HG02588 (cell line): ENCODE results near the gene CPLANE2.
A peak's percentile ranks its signal among the peaks of the same experiment; 100 is the strongest.
"Not testable (repeated sequence)": the region's sequence is repeated elsewhere in the genome, so short reads cannot be mapped to it uniquely, and the experiment has no call there.

ENCODE experiments used
- ATAC-seq: cut with Tn5 transposase; IDR thresholded peaks from one replicate; pipeline ENCODE4 v1.9.1; 2021; ENCODE audit warnings: mild to moderate bottlenecking, moderate library complexity; ENCODE audit not compliant: unreplicated experiment

The CPLANE2 gene

DNA sequence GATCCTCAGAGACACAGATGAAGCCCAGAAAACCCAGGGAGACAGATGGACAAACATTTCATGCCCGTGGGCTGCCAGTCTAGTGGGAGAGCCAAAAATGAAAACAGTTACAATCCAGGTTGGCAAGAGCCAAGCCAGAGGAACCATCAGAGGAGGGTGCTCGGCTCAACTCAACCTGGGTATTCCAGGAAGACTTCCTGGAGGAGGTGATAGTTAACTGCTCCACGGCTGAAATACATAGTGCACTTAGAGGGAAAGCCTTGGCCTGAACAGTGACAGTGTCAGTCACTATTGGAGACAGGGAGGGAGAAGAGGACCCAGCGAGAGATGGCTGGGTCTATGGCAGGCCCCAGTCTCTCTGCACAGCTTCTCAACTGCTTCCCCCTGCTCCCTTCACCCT, 26.4 kb downstream of the CPLANE2 start:
- no peak for ATAC-seq

DNA sequence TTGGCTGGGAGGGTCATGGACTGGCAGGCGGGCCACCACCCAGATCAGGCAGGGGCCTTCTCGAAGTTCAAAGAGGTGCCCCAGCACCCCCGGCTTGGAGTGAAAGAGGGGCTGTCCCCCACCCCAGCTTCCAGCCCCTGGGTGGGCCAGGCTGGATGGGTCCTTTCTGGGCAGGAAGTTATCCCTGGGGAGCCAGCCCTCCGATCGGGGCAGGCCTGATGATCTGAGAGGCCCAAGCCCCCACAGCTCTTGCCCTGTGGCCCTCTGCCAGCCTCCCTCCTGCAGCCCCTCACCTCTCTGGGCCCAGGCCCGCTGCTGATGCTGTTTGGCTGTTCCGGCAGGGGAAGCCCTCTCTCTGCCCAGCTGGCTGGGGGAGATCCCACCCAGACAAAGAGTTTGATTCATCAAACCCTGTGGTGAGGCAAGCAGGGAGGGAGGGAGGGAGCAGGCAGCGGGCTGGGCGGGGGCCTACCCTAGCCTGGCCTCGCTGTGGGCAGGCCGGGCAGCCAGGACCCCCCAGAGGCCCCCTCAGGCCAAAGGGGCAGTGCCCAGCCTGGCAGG, 27.1 kb downstream of the CPLANE2 start:
- ATAC-seq, result no peak

DNA sequence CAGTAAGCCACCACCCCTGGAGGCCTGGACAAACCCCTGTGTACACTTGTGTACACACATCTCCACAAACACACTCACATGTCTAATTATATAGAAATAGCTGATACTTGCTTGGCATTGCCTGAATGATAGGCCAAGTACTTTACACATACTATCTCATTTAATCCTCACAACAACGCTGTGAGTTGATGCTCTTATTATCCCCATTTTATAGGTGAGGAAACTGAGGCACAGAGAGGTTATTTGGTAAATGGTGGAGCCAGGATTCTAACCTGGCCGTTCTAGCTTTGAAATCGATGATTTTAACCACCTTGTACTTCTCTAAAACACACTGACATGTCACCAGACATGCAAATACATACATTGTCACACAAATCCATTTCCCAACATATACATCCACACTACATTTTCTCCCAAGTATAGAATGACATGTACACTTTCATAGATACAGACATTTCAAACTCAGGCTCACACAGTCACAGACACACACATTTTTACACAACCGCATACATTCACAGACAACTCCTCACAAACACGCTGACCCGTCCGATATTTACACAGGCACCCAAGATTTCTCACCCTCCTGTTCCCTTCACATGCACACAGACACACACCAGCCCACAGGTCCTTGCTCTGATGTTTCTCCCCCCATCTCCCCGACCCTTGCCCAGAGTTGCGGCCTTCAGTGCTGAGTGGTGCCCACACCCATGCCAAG, 27.7 kb downstream of the CPLANE2 start:
- no peak for ATAC-seq

DNA sequence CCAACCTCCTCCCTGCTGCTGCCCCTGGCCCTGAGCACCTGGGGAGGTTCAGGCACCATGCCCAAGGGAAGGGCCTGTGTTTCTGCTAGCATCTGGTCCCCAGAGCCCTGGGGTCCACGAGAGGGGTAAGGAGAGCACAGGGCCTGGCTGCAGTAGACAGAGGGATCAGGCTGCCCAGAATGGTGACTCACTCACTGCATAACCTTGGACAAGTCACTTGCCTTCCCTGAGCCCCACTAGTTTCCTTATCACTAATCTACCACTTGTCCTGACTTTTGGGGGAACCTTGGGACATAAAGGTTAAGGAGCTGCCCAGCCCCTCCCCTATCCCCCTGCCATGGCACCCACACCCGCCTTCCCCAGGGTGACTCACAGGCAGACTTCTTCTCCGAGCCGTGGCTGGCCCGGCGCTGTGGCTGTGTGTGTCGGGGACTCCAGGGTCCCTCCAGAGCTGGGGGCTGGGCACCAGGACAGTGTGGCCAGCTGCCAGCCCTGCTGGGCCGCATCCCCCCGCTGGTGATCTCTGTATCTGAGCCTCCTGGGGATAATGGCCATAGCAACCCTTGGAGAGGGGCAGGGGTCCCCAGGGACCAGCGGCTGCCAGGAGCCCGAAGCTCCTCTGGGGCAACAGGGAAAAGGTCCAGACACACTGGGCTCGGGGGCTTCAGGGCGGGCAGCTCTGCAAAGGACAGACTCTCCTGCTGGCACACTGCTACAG, 28.6 kb downstream of the CPLANE2 start:
- ATAC-seq, result no peak

DNA sequence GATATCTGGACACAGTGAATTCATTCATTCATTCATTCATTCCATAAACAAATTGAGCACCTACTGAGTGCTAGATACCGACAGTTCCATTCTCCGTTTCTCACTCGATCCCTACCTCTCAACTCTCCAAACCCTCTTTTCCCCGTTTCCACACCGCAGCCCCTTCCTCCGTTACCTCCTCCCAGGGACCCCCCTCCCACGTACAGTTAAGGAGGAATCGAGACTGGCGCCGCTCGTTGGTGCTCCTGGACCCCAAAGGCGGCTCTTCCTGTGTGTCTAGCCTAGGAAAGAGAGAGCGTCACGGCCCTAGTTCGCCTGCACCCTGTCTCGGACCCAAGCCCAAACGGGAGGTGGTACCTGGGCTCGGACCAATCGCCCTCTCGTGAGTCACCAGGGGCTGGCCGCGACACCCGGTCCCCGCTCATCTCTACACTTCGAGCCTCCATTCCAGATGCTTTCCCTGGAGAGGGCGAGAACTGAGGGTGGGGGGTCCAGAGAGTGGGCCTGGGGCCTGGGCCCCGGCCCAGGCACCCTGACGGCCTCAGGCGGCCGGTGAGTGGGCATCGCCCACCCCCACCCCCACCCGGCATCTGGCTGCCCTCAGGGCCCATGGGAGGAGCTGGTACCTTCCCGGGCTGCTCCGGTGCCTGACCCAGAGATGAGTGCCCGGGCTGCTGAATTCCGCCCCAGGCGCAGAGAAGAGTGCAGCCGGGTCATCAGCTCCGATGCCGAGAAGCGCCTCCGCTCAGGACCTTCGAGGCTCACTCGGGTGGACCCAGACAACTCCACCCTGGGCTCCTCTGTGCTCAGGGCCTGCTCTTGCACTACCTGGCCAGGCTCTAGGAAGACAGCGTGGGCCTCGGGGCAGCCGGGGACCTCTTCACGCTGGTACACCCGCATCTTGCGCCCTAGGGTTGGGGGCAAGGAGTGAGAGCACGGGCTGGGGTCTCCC, 29.4 kb downstream of the CPLANE2 start:
- no peak for ATAC-seq

DNA sequence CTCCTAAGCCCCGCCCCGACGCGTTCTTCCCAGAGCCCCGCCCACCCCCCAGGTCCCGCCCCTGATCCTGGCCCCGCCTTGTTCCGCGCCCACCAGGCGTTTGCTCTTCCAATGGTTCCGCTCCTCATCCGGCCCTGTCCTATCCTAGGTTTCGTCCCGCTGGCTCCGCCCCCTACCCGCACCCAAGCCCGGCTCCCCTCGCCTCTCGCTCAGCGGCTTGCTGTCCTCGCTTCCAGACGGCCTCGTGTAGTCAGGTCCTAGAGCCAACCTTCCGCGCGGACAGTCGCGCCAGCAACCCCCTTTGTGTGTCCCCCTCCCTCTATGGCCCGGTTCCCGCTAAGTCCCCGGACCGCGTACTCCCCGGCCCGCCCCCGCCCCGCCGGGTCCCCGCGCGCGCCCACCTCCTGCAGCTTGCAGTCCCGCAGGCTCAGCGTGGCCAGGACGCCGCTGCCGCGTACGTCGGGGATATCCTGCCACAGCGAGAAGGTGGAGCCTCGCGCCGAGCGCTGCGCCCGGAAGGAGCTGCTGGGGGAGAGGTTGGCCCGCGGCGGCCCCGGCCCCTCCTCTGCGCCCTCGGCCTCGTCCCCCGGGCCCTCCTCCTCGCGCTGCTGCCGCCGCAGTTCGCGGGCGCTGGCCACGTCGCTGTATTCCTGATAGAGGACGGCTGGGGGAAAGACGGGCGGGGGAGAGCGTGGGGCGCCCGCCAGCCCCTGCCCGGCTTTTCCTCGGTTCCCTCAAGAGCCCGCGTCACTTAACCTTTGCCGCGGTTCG, 30.3 kb downstream of the CPLANE2 start:
- ATAC-seq, result peak; percentile 64

DNA sequence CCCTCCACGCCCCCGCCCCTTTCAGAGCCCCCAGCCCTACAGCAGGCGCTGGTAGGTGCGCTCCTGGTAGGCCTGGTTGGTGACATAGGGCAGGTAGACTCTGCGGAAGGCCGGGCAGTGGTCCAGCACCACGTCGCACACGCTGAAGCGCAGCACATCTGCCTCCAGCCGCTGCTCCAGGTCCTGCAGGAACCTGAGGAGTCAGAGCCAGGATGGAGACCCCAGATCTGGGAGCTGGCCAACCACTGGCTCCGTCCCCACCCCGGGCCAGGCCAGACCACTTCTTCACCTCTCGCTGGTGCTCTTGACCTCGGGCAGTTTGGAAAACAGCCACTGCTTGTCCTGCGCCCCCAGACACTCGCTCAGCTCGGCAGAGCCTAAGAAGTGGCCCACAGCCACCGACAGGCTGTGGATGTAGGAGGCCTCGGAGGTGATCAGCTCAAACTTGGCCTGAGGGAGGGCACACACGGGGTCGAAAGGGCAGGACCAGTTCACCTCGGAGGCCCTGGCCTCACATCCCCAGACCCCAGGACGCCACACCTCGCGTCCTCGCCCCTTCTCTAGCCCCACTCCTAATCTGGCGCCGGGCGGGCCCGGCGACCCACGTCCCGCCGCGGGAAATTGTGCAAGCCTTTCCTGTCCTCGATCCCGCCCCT, 31.0 kb downstream of the CPLANE2 start:
- ATAC-seq, result no peak

DNA sequence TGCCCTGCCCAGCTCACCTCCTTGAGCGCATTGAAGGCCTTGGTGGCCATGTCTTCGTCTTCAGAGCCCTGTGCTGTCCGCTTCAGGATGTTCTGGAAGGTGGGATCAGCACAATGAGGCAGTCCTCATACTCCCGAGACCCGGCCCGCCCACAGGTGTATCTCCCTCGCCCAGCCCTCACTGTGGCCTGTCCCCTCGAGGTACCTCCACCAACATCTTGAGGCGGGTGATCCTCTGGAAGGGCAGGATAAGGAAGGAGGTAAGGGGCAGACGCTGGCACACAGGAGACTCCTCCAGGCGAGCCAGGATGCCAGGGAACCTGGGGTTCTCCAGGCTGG, 31.7 kb downstream of the CPLANE2 start:
- no peak for ATAC-seq

DNA sequence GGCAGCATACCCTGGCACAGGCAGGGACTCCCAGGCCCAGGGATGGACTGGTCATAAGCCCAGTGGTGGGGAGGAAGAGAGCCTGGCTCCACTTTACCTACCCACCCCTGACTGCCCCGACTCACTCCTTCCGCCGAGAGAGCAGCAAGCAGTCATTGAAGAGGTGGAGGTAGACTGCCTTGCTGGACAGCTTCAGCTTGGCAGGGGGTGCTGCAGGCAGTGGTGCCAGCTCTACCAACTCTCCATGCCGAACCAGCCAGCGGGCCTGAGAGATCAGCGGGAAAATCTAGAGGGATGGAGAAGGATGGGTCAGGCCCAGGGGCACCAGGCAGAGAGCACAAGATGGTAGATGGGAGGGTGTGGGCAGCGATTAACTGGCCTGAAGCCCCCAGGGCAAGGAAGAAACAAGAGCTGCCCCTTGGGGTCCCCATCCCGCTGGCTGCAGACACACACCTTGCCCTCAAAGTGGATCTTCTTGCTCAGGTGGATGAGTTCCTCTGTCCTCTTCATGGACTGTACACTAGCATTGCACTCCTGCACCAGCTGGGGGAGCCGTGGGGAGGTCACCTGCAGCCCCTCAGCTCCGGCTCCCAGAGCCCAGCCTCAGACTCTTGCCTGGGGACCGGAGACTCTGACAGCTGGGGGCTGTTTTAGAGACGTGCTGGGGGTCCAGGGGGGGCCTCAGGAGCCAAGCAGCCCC, 32.2 kb downstream of the CPLANE2 start:
- no peak for ATAC-seq

DNA sequence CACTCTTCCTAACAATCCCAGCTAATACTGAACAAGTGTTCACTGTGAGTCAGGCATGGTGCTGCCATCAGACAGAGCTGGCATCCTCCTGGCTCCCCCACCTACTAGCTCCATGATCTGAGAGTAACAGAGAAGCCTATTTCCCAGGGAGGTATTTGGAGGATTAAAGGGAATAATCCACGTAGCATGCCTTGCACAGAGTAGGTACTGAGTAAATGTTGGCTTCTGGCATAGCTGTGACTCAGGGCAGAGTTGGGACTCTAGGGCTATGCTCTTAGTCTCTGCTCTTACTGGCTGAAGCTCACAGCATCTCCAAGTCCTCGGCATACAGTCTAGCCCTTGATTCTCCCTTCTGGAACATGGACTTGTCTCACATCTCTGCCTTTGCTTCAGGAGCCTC, 32.8 kb downstream of the CPLANE2 start:
- ATAC-seq, result no peak

DNA sequence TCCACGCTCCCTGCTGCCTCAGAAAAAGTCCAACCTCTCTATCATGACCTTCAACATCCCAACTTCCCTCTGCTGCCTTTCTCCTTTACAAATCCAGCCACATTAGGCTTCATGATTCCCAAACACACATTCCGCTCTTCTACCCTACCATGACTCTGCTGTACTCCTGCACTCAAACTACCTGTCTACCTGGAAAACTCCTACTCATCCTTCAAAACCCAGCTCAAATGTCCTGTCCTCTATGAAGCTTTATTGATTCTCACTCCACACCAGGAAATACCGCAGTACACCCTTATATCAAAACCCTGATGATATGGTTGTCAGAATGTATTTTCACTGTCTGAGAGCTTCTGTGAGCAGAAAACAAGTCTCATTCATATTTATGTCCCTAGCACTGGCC, 33.4 kb downstream of the CPLANE2 start:
- no peak for ATAC-seq

DNA sequence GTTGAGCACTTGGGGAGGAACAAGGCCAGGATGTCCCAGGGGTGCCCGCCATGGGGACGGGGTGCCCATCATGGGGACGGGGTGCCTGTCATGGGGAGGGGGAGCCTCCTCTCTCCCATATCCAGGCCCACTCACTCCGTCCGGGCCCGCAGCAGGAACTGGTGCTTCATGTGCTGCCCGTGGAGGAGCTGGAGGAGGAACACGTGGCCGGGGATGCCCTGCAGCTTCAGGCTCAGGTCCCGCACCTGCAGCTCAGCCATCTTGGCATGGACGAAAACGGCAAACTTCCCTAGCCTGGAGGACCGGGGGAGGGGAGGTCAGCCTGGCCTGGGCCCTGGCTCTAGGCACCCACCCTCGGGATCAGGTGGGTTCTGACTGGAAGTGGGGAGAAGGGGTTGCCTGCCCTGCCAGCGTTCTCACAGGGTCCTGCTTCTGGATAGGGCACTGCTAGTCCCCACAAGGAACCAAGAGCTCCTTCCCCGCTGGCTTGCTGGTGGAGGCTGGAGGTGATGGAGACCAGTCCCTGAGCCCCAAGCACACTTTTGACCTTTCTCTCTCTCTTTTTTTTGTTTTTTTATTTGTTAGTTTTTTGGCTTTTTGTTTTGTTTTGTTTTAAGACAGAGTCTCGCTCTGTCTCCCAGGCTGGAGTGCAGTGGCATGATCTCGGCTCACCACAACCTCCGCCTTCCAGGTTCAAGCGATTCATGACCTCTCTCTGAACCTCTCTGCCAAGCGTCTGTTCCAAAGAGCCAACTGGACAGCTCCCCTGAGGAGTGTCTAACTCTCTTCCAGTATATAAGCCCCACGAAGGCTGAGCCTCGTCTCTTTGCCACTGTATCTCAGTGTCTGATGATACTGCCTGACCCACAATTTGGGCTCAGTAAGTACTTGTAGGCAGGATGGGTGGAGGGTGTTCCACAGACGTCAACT, 34.4 kb downstream of the CPLANE2 start:
- no peak for ATAC-seq

DNA sequence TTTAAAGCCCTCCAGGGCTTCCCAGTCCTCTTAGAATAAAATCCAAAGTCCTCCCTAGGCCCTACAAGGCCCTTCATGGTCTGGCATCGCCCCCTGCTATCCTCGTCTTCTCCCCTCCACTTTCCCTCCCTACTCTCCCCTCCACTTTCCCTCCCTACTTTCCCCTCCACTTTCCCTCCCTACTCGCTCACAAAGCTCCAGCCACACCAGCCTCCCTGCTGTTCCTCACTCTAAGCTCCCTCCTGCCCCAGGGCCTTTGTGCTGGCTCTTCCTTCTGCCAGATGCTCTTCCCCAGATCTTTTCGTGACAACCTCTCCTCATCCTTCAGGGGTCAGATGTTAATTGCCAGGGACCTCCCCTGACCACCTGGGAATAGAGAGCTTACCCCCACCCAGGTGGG, 37.3 kb downstream of the CPLANE2 start:
- ATAC-seq, result no peak

DNA sequence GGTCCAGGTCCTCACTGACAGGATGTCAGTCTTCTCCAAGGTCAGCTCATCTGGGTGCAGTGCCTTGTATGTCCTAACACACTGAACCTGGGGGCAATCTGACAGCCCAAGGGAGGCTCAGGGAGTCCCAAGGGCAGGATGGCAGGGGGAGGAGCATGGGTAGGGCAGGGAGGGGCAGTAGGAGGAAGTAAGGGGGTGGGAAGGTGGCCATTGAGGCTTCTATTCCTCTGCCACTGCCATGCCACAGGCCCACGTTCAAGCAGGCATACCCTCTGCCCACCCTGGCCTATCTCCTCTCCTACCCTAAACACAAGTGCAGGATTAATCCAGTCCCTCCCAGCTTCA, 37.9 kb downstream of the CPLANE2 start:
- ATAC-seq, result no peak

DNA sequence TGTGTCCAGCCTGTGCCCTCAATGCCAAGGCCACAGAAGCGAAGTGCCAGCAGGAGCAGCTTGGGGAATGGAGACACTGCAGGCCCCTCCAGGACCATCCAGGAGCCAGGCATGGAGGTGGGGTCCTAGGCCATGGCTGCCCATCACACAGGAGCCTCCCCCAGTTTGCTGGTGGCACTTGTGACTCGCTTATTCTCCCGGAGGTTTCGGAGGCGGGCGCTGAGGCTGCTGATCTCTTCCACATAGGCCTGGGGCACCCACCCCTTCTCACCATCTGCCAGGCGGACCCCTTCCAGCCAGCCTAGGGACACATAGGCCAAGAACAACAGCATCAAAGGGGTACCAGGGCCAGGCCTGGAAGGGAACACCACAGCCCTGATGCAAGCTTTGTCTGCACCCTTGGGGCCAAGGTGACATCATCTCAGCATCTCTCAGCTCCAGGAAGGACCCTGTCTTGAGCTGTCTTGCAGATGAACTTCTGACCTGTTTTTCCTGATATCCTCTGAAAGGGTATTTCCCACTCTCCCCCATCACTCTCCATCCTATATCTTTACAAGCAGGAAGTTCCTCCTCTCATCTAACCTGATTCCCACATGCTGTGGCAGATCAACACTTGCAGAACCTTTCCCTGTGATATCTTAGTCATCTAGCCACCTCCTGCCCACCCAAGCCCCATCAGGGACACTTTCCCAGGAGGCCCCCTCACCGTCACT, 38.4 kb downstream of the CPLANE2 start:
- ATAC-seq, result no peak

DNA sequence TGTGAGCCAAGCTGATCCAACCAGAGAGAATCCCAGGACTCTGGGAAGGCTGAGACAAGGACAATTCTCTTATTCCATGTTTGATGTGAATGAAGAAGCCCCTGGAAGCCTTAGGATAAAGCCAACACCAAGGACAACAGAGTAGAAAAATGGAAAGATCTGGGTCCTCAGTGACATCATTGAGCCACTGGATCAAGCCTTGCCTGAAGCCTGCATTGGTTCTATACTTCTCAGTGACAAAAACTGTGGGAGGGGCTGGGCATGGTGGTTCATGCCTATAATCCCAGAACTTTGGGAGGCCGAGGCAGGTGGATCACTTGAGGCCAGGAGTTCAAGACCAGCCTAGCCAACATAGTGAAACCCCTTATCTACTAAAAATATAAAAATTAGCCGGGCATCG, 40.1 kb downstream of the CPLANE2 start:
- no peak for ATAC-seq

DNA sequence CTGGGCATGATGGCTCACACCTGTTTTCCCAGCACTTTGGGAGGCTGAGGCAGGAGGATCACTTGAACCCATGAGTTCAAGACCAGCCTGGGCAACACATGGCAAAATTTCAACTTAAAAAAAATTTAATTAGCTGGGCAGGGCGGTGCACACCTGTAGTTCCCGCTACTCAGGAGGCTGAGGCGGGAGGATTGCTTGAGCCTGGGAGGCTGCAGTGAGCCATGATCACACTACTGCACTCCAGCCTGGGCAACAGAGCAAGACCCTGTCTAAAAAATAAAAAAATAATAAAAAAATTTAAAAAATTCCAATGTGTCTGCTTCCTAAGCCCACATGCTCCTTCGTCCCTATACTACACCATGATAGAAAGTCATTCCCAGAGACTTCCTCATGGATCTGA, 40.8 kb downstream of the CPLANE2 start:
- ATAC-seq, result not testable (repeated sequence)

DNA sequence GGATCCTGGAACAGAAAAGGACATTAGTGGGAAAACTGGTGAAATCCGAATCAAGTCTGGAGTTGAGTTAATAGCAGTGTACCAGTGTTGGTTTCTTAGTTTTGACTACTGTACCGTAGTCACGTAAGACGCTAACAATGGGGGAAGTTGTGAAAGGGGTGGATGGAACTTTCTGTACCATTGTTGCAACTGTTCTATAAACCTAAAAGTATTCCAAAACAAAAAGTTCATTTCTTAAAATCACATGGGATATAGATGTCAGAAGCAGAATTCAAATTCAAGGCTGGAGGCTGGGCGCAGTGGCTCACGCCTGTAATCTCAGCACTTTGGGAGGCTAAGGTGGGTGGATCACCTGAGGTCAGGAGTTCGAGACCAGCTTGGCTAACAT, 41.5 kb downstream of the CPLANE2 start:
- no peak for ATAC-seq
